ENCODE results near the gene UFL1. TPM values are rescaled to one million over a fixed set of nuclear protein-coding genes. Genes with fewer than 3 reads are reported as not detected.
"Not testable (repeated sequence)": the region's sequence is repeated elsewhere in the genome, so short reads cannot be mapped to it uniquely, and the experiment has no call there.

UFL1 gene
- polyA plus RNA-seq, 1 donor: 43.9 TPM

- no CpG with 5 or more reads among the region's 8 CpGs for WGBS (ENCODE audit: insufficient coverage, low lambda C conversion rate)
These were observed 331 bp upstream of the UFL1 start for GRCh38 chr6:96521306-96521643.

GRCh38 chr6:96522465-96523009 lies 931 bp downstream of the UFL1 start:
- no peaks in the 10 kb centered on the region for H3K27me3 ChIP-seq (ENCODE audit: control insufficient read depth, insufficient read depth, low read length)
- H3K9me3 ChIP-seq (ENCODE audit: control insufficient read depth, low read depth, low read length): no peaks in the 10 kb centered on the region
- H3K36me3 ChIP-seq (ENCODE audit: control insufficient read depth, insufficient read depth, low read length): peaks cover 9% of the 10 kb centered on the region
- H3K4me1 ChIP-seq (ENCODE audit: control insufficient read depth, insufficient read depth, low read length): peaks cover 11% of the 10 kb centered on the region
- peak in 1 of 2 donors; percentile 7 for DNase-seq
- H3K4me3 ChIP-seq (ENCODE audit: low read length): peak overlapping the region; percentile 91
- peak overlapping the region; percentile 98 for H3K27ac ChIP-seq (ENCODE audit: low read length)
- 7% methylated on average over 3 of the region's 5 CpGs for WGBS (ENCODE audit: insufficient coverage, low lambda C conversion rate)

More at GRCh38 chr6:96521306-96521643, 331 bp upstream of the UFL1 start:
- Histone ChIP-seq H3K36me3 (ENCODE audit: control insufficient read depth, insufficient read depth, low read length) (peaks cover 7% of the 10 kb centered on the region), H3K27me3 (ENCODE audit: control insufficient read depth, insufficient read depth, low read length) (no peaks in the 10 kb centered on the region), H3K4me1 (ENCODE audit: control insufficient read depth, insufficient read depth, low read length) (peaks cover 11% of the 10 kb centered on the region), H3K4me3 (ENCODE audit: low read length) (peak overlapping the region; percentile 91), H3K27ac (ENCODE audit: low read length) (peak overlapping the region; percentile 98), H3K9me3 (ENCODE audit: control insufficient read depth, low read depth, low read length) (no peaks in the 10 kb centered on the region)
- DNase-seq: no peak

GRCh38 chr6:96528193-96528592 lies 6.6 kb downstream of the UFL1 start:
- peaks cover 4% of the 10 kb centered on the region for H3K4me1 ChIP-seq (ENCODE audit: control insufficient read depth, insufficient read depth, low read length)
- no peak overlapping the region for H3K4me3 ChIP-seq (ENCODE audit: low read length)
- no peak overlapping the region for H3K27ac ChIP-seq (ENCODE audit: low read length)
- H3K9me3 ChIP-seq (ENCODE audit: control insufficient read depth, low read depth, low read length): no peaks in the 10 kb centered on the region
- no peak for DNase-seq
- H3K36me3 ChIP-seq (ENCODE audit: control insufficient read depth, insufficient read depth, low read length): peaks cover 49% of the 10 kb centered on the region
- no peaks in the 10 kb centered on the region for H3K27me3 ChIP-seq (ENCODE audit: control insufficient read depth, insufficient read depth, low read length)
- WGBS (ENCODE audit: insufficient coverage, low lambda C conversion rate): 86% methylated on average over 1 of the region's 3 CpGs

GRCh38 chr6:96532399-96532798 lies 10.8 kb downstream of the UFL1 start:
- Histone ChIP-seq H3K27ac (ENCODE audit: low read length) (no peak overlapping the region), H3K4me3 (ENCODE audit: low read length) (no peak overlapping the region), H3K36me3 (ENCODE audit: control insufficient read depth, insufficient read depth, low read length) (peaks cover 50% of the 10 kb centered on the region), H3K9me3 (ENCODE audit: control insufficient read depth, low read depth, low read length) (no peaks in the 10 kb centered on the region), H3K4me1 (ENCODE audit: control insufficient read depth, insufficient read depth, low read length) (no peaks in the 10 kb centered on the region), H3K27me3 (ENCODE audit: control insufficient read depth, insufficient read depth, low read length) (no peaks in the 10 kb centered on the region)
- no CpG with 5 or more reads among the region's 1 CpG for WGBS (ENCODE audit: insufficient coverage, low lambda C conversion rate)
- no peak for DNase-seq

- Histone ChIP-seq H3K9me3 (ENCODE audit: control insufficient read depth, low read depth, low read length) (no peaks in the 10 kb centered on the region), H3K36me3 (ENCODE audit: control insufficient read depth, insufficient read depth, low read length) (peaks cover 39% of the 10 kb centered on the region), H3K27ac (ENCODE audit: low read length) (no peak overlapping the region), H3K4me1 (ENCODE audit: control insufficient read depth, insufficient read depth, low read length) (no peaks in the 10 kb centered on the region), H3K4me3 (ENCODE audit: low read length) (no peak overlapping the region), H3K27me3 (ENCODE audit: control insufficient read depth, insufficient read depth, low read length) (no peaks in the 10 kb centered on the region)
- 43% methylated on average over 1 of the region's 5 CpGs for WGBS (ENCODE audit: insufficient coverage, low lambda C conversion rate)
- DNase-seq: no peak
These were observed 16.1 kb downstream of the UFL1 start for GRCh38 chr6:96537726-96538125.

GRCh38 chr6:96542702-96543101 lies 21.1 kb downstream of the UFL1 start:
- Histone ChIP-seq H3K27ac (ENCODE audit: low read length) (no peak overlapping the region), H3K9me3 (ENCODE audit: control insufficient read depth, low read depth, low read length) (no peaks in the 10 kb centered on the region), H3K4me3 (ENCODE audit: low read length) (no peak overlapping the region), H3K36me3 (ENCODE audit: control insufficient read depth, insufficient read depth, low read length) (peaks cover 48% of the 10 kb centered on the region), H3K27me3 (ENCODE audit: control insufficient read depth, insufficient read depth, low read length) (no peaks in the 10 kb centered on the region), H3K4me1 (ENCODE audit: control insufficient read depth, insufficient read depth, low read length) (no peaks in the 10 kb centered on the region)
- no peak for DNase-seq

GRCh38 chr6:96545882-96546281 lies 24.3 kb downstream of the UFL1 start:
- WGBS (ENCODE audit: insufficient coverage, low lambda C conversion rate): no CpG with 5 or more reads among the region's 3 CpGs
- DNase-seq: no peak
- no peak overlapping the region for H3K4me3 ChIP-seq (ENCODE audit: low read length)
- H3K36me3 ChIP-seq (ENCODE audit: control insufficient read depth, insufficient read depth, low read length): peaks cover 41% of the 10 kb centered on the region
- H3K4me1 ChIP-seq (ENCODE audit: control insufficient read depth, insufficient read depth, low read length): no peaks in the 10 kb centered on the region
- H3K9me3 ChIP-seq (ENCODE audit: control insufficient read depth, low read depth, low read length): no peaks in the 10 kb centered on the region
- no peaks in the 10 kb centered on the region for H3K27me3 ChIP-seq (ENCODE audit: control insufficient read depth, insufficient read depth, low read length)
- H3K27ac ChIP-seq (ENCODE audit: low read length): no peak overlapping the region

GRCh38 chr6:96547654-96548053 lies 26.0 kb downstream of the UFL1 start:
- H3K36me3 ChIP-seq (ENCODE audit: control insufficient read depth, insufficient read depth, low read length): peaks cover 52% of the 10 kb centered on the region
- no peak overlapping the region for H3K27ac ChIP-seq (ENCODE audit: low read length)
- no peak overlapping the region for H3K4me3 ChIP-seq (ENCODE audit: low read length)
- H3K4me1 ChIP-seq (ENCODE audit: control insufficient read depth, insufficient read depth, low read length): no peaks in the 10 kb centered on the region
- WGBS (ENCODE audit: insufficient coverage, low lambda C conversion rate): 100% methylated on average over 1 of the region's 4 CpGs
- H3K27me3 ChIP-seq (ENCODE audit: control insufficient read depth, insufficient read depth, low read length): no peaks in the 10 kb centered on the region
- no peak for DNase-seq
- H3K9me3 ChIP-seq (ENCODE audit: control insufficient read depth, low read depth, low read length): no peaks in the 10 kb centered on the region

- 100% methylated on average over 3 of the region's 4 CpGs for WGBS (ENCODE audit: insufficient coverage, low lambda C conversion rate)
- H3K9me3 ChIP-seq (ENCODE audit: control insufficient read depth, low read depth, low read length): no peaks in the 10 kb centered on the region
- no peak for DNase-seq
- no peaks in the 10 kb centered on the region for H3K4me1 ChIP-seq (ENCODE audit: control insufficient read depth, insufficient read depth, low read length)
- H3K36me3 ChIP-seq (ENCODE audit: control insufficient read depth, insufficient read depth, low read length): peaks cover 40% of the 10 kb centered on the region
- no peak overlapping the region for H3K4me3 ChIP-seq (ENCODE audit: low read length)
- no peak overlapping the region for H3K27ac ChIP-seq (ENCODE audit: low read length)
- H3K27me3 ChIP-seq (ENCODE audit: control insufficient read depth, insufficient read depth, low read length): no peaks in the 10 kb centered on the region
These were observed 33.0 kb downstream of the UFL1 start for GRCh38 chr6:96554558-96554957.

GRCh38 chr6:96559740-96560139 lies 38.1 kb downstream of the UFL1 start:
- no CpG with 5 or more reads among the region's 2 CpGs for WGBS (ENCODE audit: insufficient coverage, low lambda C conversion rate)
- not testable (repeated sequence) for DNase-seq; H3K36me3 ChIP-seq (ENCODE audit: control insufficient read depth, insufficient read depth, low read length); H3K27me3 ChIP-seq (ENCODE audit: control insufficient read depth, insufficient read depth, low read length); H3K9me3 ChIP-seq (ENCODE audit: control insufficient read depth, low read depth, low read length); H3K27ac ChIP-seq (ENCODE audit: low read length); H3K4me1 ChIP-seq (ENCODE audit: control insufficient read depth, insufficient read depth, low read length); H3K4me3 ChIP-seq (ENCODE audit: low read length)

GRCh38 chr6:96562886-96563285 lies 41.3 kb downstream of the UFL1 start, which contains the start of gene FHL5:
FHL5 (plus strand) TSS chr6:96563128; CDS start chr6:96603614, 40,486 bp downstream.
- H3K9me3 ChIP-seq (ENCODE audit: control insufficient read depth, low read depth, low read length): no peaks in the 10 kb centered on the region
- no peaks in the 10 kb centered on the region for H3K27me3 ChIP-seq (ENCODE audit: control insufficient read depth, insufficient read depth, low read length)
- H3K4me3 ChIP-seq (ENCODE audit: low read length): no peak within 1 kb of the TSS
- no peaks in the 10 kb centered on the region for H3K36me3 ChIP-seq (ENCODE audit: control insufficient read depth, insufficient read depth, low read length)
- H3K27ac ChIP-seq (ENCODE audit: low read length): no peak within 1 kb of the TSS
- no peak for DNase-seq
- 80% methylated on average over 1 of the region's 3 CpGs for WGBS (ENCODE audit: insufficient coverage, low lambda C conversion rate)
- no peaks in the 10 kb centered on the region for H3K4me1 ChIP-seq (ENCODE audit: control insufficient read depth, insufficient read depth, low read length)

Measured in large intestine (tissue), 3 donors.